HG03439 (cell line): ENCODE measurements around the gene PARD3B.

Experiments
- ATAC-seq: cut with Tn5 transposase; IDR thresholded peaks from one replicate; pipeline ENCODE4 v1.9.1; 2021; ENCODE audit warnings: mild to moderate bottlenecking, moderate library complexity; ENCODE audit not compliant: unreplicated experiment

PARD3B gene

DNA sequence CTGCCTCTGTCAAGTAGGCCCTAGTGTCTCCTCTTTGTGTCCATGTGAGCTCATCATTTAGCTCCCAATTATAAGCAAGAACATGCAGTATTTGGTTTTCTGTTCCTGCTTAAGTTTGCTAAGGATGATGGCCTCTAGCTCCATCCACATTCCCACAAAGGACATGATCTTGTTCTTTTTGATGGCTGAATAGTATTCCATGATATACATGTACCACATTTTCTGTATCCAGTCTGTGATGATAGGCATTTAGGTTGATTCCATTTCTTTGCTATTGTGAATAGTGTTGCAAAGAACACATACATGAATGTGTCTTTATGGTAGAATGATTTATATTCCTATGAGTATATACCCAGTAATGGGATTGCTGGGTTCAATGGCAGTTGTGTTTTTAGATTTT is 263.2 kb downstream of the PARD3B start:
- ATAC-seq = no peak

DNA sequence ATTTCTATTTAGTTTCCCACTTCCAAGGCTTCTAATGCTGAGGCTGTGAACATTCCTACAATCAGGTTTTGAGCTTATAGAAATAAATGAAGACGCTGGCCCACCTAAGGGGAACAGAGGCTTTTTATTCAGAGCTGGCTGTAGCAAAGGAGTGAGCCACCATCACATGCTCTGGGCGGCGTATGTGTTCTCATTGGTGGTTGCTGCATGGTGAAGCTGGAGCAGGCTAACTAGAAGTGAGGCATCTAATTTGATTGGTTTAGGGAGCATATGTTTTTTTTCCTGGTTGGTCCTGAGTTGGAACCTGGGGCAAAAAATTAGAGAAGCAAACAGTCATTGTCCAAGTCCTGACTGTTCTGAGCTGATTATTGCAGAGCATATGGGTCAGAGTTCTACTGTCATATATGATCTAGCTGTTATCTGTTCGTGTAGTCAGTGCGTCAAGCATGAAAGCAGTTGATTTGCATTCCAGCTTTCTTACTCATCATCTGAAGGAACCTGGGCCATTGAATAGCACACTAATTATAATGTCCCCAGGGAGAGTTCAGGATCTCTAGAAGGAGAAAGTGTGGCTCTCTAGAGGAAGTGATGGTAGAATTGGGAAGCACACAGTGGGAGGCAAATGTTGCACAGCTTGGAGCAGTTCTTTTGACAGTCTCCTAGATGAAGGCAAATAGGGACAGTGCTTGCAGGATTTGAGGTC is 279.6 kb downstream of the PARD3B start:
- no peak for ATAC-seq

DNA sequence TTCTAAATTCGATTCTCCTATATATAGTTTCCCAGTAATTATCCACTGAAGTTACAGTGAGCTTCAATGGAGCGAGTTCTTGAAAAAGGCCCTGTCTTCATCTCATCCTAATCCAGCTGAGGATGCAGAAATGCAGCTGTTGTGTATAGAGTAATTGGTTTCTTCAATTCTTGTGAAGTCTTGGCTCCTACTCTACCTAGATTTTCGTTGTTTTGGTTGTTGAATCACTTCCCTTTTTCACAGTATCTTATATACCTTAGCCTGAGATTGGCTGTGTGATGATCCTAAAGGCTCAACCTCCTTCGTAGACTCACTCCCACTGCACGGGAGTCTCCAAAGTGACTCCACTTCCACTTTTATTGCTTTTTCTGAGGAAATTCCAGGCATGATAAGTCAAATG is 280.4 kb downstream of the PARD3B start:
- ATAC-seq = no peak

DNA sequence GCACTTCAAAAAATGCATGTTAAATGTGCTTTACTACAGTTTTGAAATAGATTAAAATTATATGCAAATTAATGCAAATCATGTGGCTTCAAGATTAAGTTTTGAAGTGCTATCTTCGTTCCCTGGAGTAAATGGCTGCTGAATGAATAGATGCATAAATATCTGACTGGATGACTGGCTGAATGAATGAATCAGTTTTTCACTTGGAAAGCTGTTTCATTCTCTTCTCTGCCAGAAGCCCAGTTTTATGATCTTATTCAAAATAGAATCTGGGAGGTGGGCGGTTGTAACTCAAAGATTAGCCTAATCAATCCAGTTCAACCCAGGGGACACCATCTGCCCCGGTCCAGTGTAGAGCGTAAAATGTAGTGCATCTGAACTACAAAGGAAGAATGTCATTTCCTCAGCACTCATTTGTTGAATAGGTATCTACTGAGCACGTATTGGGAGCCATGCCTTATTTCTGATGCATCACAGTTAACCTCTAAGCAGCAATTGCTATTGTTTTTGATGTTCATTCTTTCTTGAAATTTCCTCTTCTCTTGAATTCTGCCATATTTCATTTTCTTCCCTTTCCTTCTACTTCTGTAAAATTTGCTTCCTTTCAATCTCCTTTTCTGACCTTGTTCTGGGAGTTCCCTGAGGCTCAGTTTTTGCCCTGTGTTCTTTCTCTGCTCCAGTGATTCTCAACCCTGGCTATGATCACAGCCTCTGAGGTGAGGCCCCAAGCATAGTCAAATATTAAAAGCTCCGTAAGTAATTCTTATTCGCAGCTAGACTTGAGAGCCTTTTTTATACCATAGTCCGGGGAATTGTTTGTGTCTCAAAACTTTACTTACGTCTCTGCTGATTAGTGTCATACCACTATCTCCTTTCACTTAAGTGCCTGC is 282.7 kb downstream of the PARD3B start:
- ATAC-seq = no peak

DNA sequence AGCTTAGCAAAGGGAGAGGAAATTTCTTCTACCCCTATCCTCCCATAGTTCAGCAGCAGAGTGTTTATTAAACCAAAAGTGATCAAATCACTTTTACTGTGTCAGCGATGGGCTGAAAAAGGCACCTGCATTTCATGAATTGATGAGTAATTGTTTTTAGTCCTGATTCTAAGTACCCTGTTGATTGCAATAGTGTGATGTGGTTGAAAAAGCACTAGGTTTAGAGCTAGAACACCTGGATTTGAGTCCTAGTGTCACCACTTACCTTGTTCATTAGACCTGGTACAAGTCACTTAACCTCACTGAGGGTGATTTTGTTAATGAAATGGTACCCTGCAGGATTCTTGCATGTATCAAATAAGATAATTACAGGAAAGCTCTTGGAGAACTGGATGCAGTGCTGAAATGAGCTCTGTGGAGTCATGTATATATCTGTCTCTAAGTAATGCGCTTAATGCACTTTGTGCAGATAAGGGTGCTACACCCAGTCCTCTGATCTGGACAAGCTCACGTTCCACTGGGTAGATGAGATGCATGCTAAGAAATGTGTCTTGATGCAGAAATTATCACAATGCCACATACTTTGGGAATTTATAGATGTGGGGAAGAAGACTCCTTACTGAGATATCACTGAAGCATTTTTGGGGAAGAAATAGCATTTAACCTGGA is 289.6 kb downstream of the PARD3B start:
- no peak for ATAC-seq

DNA sequence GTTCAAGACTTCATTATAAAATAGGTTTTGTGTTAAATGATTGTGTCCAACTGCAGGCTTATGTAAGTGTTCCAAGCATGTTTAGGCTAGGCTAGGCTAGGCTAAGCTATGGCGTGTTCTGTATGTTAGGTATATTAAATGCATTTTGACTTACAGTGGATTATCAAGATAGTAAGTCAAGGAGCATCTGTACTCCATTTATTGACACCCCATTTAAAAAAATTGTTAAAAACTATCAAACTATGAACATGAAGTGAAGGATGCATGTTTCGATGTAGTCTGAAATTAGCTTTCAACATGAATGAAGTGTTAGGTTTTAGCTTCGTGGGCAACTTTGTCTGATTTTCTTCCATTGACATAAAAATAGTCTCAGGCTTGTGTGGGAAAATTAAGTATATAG is 290.5 kb downstream of the PARD3B start:
- ATAC-seq = no peak

DNA sequence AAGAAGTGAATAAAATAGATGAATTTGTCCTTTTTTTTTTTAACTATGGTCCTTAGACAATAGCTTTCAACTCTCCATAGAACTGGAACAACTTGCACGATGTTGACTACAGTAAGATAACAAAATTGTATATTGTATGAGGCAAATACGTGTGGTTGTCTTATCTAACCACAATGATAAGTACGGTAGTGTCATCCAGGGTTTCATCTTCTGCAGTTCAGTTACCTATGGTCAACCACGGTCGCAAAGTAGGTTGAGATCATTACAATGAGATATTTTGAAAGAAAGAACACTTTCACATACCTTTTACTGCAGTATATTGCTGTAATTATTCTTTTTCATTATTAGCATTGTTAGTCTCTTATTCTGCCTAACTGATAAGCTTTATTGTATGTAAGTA is 295.2 kb downstream of the PARD3B start:
- no peak for ATAC-seq

DNA sequence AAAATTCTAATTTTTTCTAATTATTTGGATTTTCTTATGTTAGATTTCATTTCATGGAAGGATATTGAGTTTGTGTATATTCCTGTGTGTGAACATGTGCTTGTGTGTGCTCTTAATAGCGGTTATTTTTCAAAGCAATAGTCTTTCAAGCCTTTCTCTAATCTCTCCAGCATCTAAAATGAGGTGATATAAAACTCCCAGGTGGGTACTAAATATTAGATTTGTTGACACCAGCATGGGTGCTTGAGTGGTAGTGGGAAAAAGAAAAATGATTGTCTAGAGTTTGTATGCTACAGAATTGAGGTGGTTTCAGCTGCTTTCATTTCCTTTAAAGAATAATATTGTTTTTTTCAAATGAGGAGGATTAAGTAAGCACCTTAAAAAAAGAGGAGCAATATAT is 296.8 kb downstream of the PARD3B start:
- no peak for ATAC-seq

DNA sequence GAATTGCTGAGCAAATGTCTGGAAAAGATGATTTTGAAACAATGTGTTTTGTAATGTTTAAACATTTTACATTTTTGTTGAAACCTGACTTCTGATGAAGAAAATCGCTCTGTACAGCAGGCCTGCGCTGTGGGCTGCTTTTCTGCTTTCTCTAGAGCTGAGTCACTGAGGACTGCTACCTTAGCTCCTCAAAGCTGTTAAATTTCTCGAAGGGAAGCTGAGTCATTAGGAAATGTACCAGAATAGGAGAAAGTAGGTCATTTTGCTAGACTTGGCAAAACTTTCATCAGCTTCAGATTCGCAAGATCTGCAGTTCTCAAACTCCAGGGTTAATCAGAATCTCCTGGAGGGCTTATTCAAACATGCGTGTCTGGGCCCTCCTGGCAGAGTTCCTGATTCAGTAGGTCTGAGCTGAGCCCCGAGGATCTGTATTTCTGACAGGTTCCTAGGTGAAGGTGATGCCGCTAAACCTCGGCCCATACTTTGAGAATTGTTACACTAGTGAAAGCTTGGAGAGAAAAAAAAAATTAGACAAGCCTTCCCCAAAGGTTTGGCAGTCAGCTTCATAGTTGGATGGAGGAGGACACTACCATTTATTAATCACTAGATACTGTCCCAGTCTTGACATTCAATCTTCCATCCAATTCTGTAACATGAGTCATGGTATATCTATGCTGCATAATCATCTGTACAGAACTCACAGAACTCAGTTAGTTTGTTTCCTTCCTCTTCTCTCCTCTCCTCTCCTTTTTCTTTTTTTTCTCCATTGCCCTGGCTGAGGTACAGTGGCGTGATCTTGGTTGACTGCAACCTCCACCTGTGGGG is 297.6 kb downstream of the PARD3B start:
- ATAC-seq = no peak

DNA sequence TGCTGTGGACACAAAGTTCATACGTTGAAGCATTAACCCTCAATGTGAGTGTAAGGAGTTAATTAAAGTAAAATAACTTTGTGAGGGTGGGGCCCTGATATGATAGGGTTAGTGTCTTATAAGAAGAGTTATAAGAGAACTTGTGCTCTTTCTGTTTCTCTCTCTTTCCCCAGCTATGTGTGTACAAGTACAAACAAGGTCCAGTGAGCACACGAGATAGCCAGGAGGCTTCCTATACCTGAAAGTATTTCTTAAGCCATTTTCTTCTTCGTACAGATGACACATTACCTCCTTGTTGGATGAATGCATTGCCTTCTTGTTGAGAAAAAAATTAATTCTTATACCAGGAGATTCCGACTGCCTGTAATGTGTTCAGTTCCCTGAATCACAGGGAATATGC is 301.2 kb downstream of the PARD3B start:
- ATAC-seq = no peak

DNA sequence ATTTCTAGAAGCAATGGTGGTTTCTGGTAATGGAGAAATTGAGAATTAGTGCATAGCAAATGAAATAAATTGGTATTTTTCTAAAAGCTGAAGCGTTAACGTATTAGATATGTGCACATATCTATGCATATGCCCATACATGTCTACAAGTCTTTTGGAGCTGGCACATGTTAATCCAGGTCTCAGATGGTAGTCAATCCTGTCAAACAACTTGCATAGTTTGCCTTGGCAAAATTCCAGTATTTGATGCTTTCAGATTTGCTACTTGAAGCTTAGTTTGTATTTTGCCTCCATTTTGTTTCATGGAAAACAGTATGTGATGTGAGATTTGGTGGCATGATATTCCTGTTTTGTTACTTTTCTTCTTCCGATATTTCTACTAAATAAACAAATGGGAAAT is 304.6 kb downstream of the PARD3B start:
- no peak for ATAC-seq

DNA sequence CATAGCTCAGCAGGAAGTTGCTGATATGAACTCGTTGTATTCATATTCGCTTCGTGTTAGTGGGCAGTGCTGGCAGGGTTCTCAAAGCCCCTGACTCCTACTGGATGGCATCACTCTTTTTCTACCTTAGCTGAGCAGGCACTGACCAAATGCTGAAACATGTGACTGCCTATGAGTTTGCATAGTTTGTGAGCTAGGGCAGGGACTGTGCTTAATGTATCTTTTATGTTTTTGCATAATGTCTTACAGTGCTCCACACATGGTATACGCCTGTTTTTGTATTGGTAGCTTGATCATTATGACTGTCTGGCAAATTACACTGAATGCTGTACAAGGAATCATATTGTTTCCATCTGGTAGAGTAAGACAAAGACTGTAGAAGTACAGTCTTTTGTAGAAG is 305.3 kb downstream of the PARD3B start:
- no peak for ATAC-seq

DNA sequence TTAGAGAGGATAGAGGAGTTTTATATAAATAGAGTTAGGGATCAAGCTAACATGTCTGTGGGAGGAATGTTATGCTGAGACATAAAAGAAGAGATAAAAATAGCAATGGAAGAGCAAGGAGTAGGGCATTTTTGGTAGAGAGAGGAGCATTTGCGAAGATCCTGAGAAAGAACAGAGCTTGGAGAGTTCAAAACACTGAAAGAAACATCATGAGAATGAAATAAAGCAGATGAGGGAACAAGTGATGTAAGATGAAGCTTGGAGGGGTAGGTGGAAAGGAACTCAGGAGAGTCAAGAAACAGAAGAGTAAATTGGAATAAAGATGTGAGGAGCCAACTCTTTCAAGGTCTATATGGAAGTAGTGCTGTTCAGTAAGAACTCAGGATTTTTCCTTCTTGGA is 308.6 kb downstream of the PARD3B start:
- ATAC-seq = no peak

DNA sequence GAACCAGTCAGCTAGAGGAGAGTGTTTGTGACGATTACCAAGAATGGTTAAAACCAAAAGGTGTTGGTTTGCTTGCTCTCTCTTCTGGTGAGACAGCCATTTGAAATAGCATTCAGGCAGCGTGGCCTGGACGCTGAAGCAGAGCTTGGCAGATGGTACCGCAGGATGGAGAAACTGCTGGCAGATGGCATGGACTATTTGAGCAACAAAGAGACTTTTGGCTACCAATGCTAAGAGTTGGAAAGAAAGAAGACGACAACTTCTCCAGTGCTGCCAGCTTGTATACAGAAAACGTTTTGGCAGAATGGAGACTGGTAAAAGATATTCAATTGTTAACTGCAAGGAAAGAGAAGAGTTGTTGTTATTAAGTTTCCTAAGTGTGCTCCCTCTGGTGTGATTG is 315.0 kb downstream of the PARD3B start:
- no peak for ATAC-seq

DNA sequence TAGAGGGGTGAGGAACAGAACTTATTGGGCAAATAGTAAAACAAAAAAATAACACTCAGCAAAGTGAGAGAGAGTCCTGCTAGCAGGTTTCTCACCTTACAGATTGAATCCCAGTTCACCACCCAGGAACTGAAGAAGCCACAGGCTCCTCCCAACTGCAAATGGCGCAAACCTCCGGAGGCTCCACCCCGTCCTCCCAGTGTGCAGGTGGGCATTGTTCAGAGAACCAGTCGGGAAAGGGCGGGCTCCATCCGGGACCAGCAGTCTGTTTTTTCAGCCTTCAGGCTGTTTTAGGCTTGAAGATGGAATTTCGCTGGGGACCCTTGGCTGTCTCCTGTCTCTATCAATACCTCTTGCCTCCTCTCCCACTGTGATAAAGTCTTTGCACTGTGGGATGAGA is 317.5 kb downstream of the PARD3B start:
- ATAC-seq = no peak

DNA sequence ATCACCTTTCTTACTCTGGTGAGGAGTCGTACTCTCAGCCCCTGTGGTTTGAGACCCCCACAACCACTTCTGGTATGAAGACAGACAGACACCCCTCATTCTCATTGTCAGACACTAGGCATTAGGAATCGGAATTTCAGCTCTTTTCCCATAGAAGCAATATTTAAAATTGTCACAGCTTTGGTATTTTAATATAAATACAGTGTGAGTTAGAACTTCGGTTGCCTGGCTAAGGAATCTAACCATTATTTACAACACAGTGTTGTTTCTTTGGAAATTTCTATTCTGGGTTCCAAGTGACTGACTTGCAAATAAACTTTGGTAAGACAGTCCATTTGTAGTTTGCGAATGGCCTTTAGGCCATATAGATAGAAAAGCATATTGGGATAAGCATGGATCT is 318.1 kb downstream of the PARD3B start:
- no peak for ATAC-seq

DNA sequence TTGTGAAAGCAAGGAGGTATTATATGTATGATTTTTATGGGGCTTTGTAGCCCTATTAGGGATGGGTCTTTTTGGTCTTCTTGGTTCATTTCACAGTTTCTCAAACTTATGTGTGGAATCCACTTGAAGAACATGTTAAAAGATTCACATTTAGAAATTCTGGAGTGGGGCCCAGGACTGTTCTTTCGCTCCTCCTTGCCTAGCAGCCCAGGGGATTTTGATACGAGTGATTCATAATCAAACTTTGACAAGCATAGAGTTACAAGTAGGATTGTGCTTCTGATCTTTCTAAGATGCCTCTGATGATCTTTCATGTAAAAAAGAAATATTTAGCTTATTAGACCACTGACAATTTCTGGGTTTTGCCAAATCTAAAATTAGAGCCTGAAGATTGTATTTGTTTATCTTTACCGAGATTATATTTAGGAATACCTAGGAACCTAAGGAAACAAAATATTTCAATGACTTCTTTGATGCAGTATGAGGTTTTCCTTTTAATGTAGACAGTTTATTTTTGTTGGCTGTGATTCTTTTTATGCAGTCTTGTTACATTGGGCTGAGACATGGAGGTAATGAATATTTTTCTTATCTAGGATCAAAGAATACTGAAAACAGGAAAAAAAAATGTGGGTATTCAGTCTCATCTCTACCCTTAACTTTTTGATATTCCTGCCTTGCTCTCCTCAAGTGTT is 324.0 kb downstream of the PARD3B start:
- ATAC-seq = no peak

DNA sequence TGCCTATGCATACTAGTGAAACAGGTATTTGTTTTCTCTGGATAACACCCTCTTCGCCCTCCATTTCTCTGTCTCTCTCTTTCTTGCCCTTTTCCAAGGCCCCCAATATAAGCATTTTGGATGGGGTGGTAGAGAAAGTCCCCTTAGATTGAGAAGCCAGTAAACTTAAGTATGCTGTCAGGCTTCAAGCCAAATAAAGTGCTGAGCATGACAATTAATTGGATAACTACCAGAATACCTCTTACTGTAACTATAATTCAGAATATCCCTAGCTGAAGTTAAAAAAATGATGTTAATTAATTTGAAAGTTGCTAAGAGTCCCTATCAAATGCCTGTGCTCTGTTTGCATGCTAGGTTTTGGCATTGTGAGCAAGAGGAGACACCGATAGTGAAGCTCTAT is 324.8 kb downstream of the PARD3B start:
- ATAC-seq = no peak

DNA sequence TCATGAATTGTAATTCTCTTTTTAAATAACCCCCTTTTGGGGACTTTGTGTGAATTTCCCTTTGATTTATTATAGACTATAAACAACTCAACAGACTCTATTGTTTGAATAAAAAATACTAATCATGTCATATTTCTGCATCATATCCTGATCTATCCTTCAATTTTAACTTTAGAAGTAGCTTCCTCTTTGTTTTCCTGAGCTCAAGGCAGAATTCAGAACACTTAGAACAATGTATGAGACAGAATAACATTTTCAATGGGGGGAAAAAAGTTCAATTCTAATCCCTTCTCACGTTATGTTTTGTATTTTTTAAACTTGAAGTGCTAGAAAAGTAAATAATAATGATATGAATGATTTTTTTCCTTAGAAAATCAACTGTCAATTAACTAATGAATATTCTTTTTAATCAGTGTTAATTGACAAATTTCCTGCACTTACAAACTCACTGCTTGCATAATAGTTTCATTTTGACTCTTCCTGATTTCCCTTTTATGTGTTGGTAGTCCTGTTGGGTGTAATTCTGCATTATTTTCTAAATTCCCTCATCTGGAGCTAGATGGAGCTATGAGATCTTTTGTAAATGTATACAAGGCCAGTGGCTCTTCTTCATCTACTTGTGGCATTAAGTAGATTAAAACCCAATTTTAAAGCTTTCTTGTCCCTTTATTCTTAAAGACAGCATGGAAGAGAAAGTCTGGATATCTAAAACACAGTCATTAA is 326.1 kb downstream of the PARD3B start:
- ATAC-seq = no peak

DNA sequence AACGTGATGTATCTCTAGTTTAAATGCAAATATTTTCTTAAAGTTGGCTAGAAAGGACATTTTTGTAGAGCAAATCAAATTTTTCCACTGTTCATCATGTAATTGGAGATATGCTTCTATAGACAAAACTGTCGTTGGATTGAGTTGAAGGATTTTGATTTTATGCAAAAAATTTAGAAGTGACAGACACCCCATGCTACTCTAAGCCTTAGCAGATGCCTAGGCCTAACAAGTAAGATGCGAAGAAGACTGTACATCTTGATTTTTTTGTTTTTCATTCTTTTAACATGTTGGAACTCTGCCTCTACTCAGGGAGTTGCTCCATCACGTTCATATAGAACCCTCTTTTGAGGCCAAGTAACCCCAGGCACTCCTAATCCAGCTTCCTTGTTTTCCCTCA is 331.0 kb downstream of the PARD3B start:
- ATAC-seq = no peak
